ENCODE results near the gene LRRC8A.
A peak's percentile ranks its signal among the peaks of the same experiment; 100 is the strongest.

The LRRC8A gene

DNA sequence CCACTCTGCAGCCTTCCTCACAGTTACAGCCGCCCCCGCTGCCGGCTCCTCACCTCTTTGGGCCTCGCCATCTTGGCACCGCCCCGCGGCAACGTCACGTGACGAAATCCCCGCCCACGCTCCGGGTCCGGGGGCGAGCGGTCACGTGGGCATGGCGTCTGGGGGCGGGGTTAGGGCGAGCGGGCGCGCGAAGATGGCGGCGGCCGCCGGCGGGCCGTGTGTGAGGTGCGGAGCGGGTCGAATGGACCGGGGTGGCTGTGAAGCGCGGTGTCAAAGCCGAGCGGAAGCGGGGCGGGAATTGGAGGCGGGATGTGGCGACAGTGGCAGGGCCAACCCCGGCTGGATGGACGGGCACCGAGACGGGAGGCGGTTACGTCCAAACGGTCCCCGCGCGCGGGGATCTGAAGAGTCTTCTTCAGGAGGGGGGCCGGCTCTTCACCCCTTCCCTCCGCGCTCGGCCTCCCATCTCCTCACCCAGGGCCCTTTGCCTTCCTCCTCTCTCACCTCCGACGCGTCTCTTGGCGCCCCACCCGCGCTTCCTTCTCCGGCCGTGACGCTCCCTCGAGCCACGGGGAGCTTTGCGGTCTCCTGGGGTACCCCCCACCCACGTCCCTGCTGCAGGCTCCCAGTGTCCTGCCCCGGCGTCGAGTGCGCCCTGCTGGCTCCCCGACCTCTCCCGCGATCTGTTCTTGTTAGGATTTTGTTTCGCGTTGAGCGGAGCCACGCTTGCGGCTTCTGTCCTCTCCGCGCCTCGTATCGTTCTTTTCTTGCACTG, 65.8 kb downstream of the LRRC8A start, which contains the start of the genes DOLK and NUP188 (continued):
- TF ChIP-seq, protein P1, sequence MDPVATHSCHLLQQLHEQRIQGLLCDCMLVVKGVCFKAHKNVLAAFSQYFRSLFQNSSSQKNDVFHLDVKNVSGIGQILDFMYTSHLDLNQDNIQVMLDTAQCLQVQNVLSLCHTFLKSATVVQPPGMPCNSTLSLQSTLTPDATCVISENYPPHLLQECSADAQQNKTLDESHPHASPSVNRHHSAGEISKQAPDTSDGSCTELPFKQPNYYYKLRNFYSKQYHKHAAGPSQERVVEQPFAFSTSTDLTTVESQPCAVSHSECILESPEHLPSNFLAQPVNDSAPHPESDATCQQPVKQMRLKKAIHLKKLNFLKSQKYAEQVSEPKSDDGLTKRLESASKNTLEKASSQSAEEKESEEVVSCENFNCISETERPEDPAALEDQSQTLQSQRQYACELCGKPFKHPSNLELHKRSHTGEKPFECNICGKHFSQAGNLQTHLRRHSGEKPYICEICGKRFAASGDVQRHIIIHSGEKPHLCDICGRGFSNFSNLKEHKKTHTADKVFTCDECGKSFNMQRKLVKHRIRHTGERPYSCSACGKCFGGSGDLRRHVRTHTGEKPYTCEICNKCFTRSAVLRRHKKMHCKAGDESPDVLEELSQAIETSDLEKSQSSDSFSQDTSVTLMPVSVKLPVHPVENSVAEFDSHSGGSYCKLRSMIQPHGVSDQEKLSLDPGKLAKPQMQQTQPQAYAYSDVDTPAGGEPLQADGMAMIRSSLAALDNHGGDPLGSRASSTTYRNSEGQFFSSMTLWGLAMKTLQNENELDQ (tag by site-specific recombination; IDR thresholded peaks at IDR 0.05; ENCODE audit: low read depth) = no peak
- TF ChIP-seq ZNF138 (tag by site-specific recombination; IDR thresholded peaks at IDR 0.05; ENCODE audit: borderline replicate concordance) (no peak), BCL11A (tag by site-specific recombination; IDR thresholded peaks at IDR 0.05; ENCODE audit: low read depth) (no peak), ZNF707 (tag by site-specific recombination; IDR thresholded peaks at IDR 0.05) (no peak), ZNF530 (tag by site-specific recombination; IDR thresholded peaks at IDR 0.05; ENCODE audit: low read depth) (no peak), WT1 (tag by site-specific recombination; IDR thresholded peaks at IDR 0.05) (peak; percentile 32; the same call in 1 of the 2 replicates), ZEB2 (tag by site-specific recombination; IDR thresholded peaks at IDR 0.05) (peak; percentile 83), ZNF664 (tag by site-specific recombination; IDR thresholded peaks at IDR 0.05) (no peak), ZNF830 (tag by site-specific recombination; IDR thresholded peaks at IDR 0.05; ENCODE audit: low read depth) (no peak), ZBTB21 (tag by site-specific recombination; IDR thresholded peaks at IDR 0.05) (no peak), GLI2 (tag by site-specific recombination; IDR thresholded peaks at IDR 0.05; ENCODE audit: borderline replicate concordance, low read depth) (no peak), ZNF670 (tag by site-specific recombination; IDR thresholded peaks at IDR 0.05; ENCODE audit: low read depth) (no peak), ZNF311 (tag by site-specific recombination; IDR thresholded peaks at IDR 0.05; ENCODE audit: borderline replicate concordance) (no peak), ZNF202 (tag by site-specific recombination; IDR thresholded peaks at IDR 0.05; ENCODE audit: borderline replicate concordance) (no peak), ZNF248 (tag by site-specific recombination; IDR thresholded peaks at IDR 0.05) (no peak), ZNF660 (tag by site-specific recombination; IDR thresholded peaks at IDR 0.05) (peak; percentile 60; the same call in 1 of the 2 replicates), ZNF76 (tag by site-specific recombination; IDR thresholded peaks at IDR 0.05; ENCODE audit: borderline replicate concordance, low read depth) (peak; percentile 80), HOXD13 (CRISPR knock-in tag; IDR thresholded peaks at IDR 0.05; ENCODE audit: borderline replicate concordance) (no peak), ZBTB1 (tag by site-specific recombination; IDR thresholded peaks at IDR 0.05) (no peak; the same call in 1 of the 2 replicates), ZNF292 (tag by site-specific recombination; IDR thresholded peaks at IDR 0.05; ENCODE audit: borderline replicate concordance, low read depth) (no peak), ZNF157 (tag by site-specific recombination; IDR thresholded peaks at IDR 0.05) (no peak), ZNF133 (tag by site-specific recombination; IDR thresholded peaks at IDR 0.05) (peak; percentile 24; the same call in 1 of the 2 replicates), SP3 (tag by site-specific recombination; IDR thresholded peaks at IDR 0.05) (peak; percentile 96), GLI4 (tag by site-specific recombination; IDR thresholded peaks at IDR 0.05) (peak; percentile 78), GFI1B (tag by site-specific recombination; IDR thresholded peaks at IDR 0.05) (no peak), ZNF433 (tag by site-specific recombination; IDR thresholded peaks at IDR 0.05; ENCODE audit: low read depth) (no peak)
- TF ChIP-seq, protein P2, sequence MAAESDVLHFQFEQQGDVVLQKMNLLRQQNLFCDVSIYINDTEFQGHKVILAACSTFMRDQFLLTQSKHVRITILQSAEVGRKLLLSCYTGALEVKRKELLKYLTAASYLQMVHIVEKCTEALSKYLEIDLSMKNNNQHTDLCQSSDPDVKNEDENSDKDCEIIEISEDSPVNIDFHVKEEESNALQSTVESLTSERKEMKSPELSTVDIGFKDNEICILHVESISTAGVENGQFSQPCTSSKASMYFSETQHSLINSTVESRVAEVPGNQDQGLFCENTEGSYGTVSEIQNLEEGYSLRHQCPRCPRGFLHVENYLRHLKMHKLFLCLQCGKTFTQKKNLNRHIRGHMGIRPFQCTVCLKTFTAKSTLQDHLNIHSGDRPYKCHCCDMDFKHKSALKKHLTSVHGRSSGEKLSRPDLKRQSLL (tag by site-specific recombination; IDR thresholded peaks at IDR 0.05) = peak; percentile 59; the same call in 1 of the 2 replicates
- TF ChIP-seq, protein P3, sequence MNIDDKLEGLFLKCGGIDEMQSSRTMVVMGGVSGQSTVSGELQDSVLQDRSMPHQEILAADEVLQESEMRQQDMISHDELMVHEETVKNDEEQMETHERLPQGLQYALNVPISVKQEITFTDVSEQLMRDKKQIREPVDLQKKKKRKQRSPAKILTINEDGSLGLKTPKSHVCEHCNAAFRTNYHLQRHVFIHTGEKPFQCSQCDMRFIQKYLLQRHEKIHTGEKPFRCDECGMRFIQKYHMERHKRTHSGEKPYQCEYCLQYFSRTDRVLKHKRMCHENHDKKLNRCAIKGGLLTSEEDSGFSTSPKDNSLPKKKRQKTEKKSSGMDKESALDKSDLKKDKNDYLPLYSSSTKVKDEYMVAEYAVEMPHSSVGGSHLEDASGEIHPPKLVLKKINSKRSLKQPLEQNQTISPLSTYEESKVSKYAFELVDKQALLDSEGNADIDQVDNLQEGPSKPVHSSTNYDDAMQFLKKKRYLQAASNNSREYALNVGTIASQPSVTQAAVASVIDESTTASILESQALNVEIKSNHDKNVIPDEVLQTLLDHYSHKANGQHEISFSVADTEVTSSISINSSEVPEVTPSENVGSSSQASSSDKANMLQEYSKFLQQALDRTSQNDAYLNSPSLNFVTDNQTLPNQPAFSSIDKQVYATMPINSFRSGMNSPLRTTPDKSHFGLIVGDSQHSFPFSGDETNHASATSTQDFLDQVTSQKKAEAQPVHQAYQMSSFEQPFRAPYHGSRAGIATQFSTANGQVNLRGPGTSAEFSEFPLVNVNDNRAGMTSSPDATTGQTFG (tag by site-specific recombination; IDR thresholded peaks at IDR 0.05; ENCODE audit: borderline replicate concordance) = no peak; the same call in 1 of the 2 replicates
- TF ChIP-seq, protein P4, sequence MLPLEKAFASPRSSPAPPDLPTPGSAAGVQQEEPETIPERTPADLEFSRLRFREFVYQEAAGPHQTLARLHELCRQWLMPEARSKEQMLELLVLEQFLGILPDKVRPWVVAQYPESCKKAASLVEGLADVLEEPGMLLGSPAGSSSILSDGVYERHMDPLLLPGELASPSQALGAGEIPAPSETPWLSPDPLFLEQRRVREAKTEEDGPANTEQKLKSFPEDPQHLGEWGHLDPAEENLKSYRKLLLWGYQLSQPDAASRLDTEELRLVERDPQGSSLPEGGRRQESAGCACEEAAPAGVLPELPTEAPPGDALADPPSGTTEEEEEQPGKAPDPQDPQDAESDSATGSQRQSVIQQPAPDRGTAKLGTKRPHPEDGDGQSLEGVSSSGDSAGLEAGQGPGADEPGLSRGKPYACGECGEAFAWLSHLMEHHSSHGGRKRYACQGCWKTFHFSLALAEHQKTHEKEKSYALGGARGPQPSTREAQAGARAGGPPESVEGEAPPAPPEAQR (tag by site-specific recombination; IDR thresholded peaks at IDR 0.05) = no peak; the same call in 1 of the 2 replicates
- TF ChIP-seq, protein P5, sequence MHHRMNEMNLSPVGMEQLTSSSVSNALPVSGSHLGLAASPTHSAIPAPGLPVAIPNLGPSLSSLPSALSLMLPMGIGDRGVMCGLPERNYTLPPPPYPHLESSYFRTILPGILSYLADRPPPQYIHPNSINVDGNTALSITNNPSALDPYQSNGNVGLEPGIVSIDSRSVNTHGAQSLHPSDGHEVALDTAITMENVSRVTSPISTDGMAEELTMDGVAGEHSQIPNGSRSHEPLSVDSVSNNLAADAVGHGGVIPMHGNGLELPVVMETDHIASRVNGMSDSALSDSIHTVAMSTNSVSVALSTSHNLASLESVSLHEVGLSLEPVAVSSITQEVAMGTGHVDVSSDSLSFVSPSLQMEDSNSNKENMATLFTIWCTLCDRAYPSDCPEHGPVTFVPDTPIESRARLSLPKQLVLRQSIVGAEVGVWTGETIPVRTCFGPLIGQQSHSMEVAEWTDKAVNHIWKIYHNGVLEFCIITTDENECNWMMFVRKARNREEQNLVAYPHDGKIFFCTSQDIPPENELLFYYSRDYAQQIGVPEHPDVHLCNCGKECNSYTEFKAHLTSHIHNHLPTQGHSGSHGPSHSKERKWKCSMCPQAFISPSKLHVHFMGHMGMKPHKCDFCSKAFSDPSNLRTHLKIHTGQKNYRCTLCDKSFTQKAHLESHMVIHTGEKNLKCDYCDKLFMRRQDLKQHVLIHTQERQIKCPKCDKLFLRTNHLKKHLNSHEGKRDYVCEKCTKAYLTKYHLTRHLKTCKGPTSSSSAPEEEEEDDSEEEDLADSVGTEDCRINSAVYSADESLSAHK (tag by site-specific recombination; IDR thresholded peaks at IDR 0.05) = peak; percentile 35

Data from HEK293 (cell line).